WI38 (cell line): Measurements from ENCODE around the gene ERBB2.

Source experiments
- H3K4me3 ChIP-seq: 2 replicates; pipeline ENCODE4 v1.5.1; 2011; ENCODE audit warnings: low read depth, mild to moderate bottlenecking, control low read depth, low read length
- CTCF ChIP-seq: IDR thresholded peaks from 2 replicates; pipeline ENCODE4 v1.5.1; 2012; ENCODE audit warnings: low read depth, mild to moderate bottlenecking, control low read depth, low read length

The ERBB2 gene

GRCh38 chr17:39772415-39772814, 72.6 kb downstream of the ERBB2 start:
- H3K4me3 ChIP-seq: no peak overlapping the region
- TF ChIP-seq CTCF: no peak

GRCh38 chr17:39772987-39773934, 73.4 kb downstream of the ERBB2 start:
- TF ChIP-seq CTCF: no peak
- H3K4me3 ChIP-seq: no peak overlapping the region

- H3K4me3 ChIP-seq: no peak overlapping the region
- no peak for TF ChIP-seq CTCF
These were observed 74.2 kb downstream of the ERBB2 start for GRCh38 chr17:39774047-39774446.

- no peak overlapping the region for H3K4me3 ChIP-seq
- TF ChIP-seq CTCF: no peak
These were observed 75.2 kb downstream of the ERBB2 start for GRCh38 chr17:39775031-39775430.

GRCh38 chr17:39776252-39776651, 76.4 kb downstream of the ERBB2 start:
- H3K4me3 ChIP-seq: no peak overlapping the region
- TF ChIP-seq CTCF: no peak

- no peak overlapping the region for H3K4me3 ChIP-seq
- no peak for TF ChIP-seq CTCF
These were observed 77.9 kb downstream of the ERBB2 start for GRCh38 chr17:39777534-39778365.
